Eye (tissue), 1 donor: Measurements from ENCODE around the gene TSPO2.
"Not testable (repeated sequence)": the region's sequence is repeated elsewhere in the genome, so short reads cannot be mapped to it uniquely, and the experiment has no call there.

Experiments
- DNase-seq: peaks from one replicate; pipeline ENCODE4 v3.0.0-alpha.2; 2015

Gene TSPO2

GRCh38 chr6:41042226-41043055 is at the start of gene TSPO2:
TSS of gene TSPO2 (plus strand) at chr6:41042467. CDS start at chr6:41042986, 519 bp downstream.
- DNase-seq: no peak

GRCh38 chr6:40992746-40993145 is 49.5 kb upstream of the TSPO2 start:
- DNase-seq: no peak

- DNase-seq: peak; percentile 61
Measured at GRCh38 chr6:40996591-40997233, 45.6 kb upstream of the TSPO2 start.

- peak; percentile 84 for DNase-seq
Measured at GRCh38 chr6:40997234-40997957, 44.9 kb upstream of the TSPO2 start.

- DNase-seq: no peak
Measured at GRCh38 chr6:40998661-40999060, 43.6 kb upstream of the TSPO2 start.

- DNase-seq: no peak
Measured at GRCh38 chr6:40999569-40999968, 42.7 kb upstream of the TSPO2 start.

- no peak for DNase-seq
Measured at GRCh38 chr6:41000248-41000647, 42.0 kb upstream of the TSPO2 start.

GRCh38 chr6:41002168-41002567 is 40.1 kb upstream of the TSPO2 start:
- no peak for DNase-seq

- DNase-seq: peak; percentile 65
Measured at GRCh38 chr6:41006217-41006616, 36.0 kb upstream of the TSPO2 start.

GRCh38 chr6:41006980-41007379 is 35.3 kb upstream of the TSPO2 start:
- not testable (repeated sequence) for DNase-seq

GRCh38 chr6:41008011-41008410 is 34.3 kb upstream of the TSPO2 start:
- DNase-seq: no peak

GRCh38 chr6:41009669-41010068 is 32.6 kb upstream of the TSPO2 start:
- no peak for DNase-seq

- no peak for DNase-seq
Measured at GRCh38 chr6:41011673-41012072, 30.6 kb upstream of the TSPO2 start.

GRCh38 chr6:41013466-41014153 is 28.7 kb upstream of the TSPO2 start:
- no peak for DNase-seq

- no peak for DNase-seq
Measured at GRCh38 chr6:41014780-41015179, 27.5 kb upstream of the TSPO2 start.

GRCh38 chr6:41015860-41016259 is 26.4 kb upstream of the TSPO2 start:
- not testable (repeated sequence) for DNase-seq

GRCh38 chr6:41017663-41018062 is 24.6 kb upstream of the TSPO2 start:
- no peak for DNase-seq

GRCh38 chr6:41021832-41022231 is 20.4 kb upstream of the TSPO2 start:
- DNase-seq: peak; percentile 28

- peak; percentile 68 for DNase-seq
Measured at GRCh38 chr6:41022294-41022693, 20.0 kb upstream of the TSPO2 start.

- DNase-seq: no peak
Measured at GRCh38 chr6:41023114-41023513, 19.2 kb upstream of the TSPO2 start.

GRCh38 chr6:41025966-41026530 is 16.2 kb upstream of the TSPO2 start:
- no peak for DNase-seq

- peak; percentile 50 for DNase-seq
Measured at GRCh38 chr6:41027241-41027640, 15.0 kb upstream of the TSPO2 start.
